CD8-positive, alpha-beta memory T cell (primary cell): Measurements from ENCODE around the gene CRK. TPM values are rescaled to one million over a fixed set of nuclear protein-coding genes. Genes with fewer than 3 reads are reported as not detected.

Experiments
- CTCF ChIA-PET: fragments of 350-600 bp; sonication (Branson Sonifier 250); formaldehyde crosslinking; loops from one replicate; lab custom pipeline; 2021; ENCODE audit warnings: antibody characterized with exemption; lab: Charles Lee
- POLR2A ChIA-PET: fragments of 350-600 bp; sonication (Branson Sonifier 250); formaldehyde crosslinking; loops from one replicate; lab custom pipeline; 2021; ENCODE audit warnings: antibody characterized with exemption; lab: Charles Lee
- DNase-seq, 5 donors: peaks; one replicate each; pipeline versions ENCODE4 v3.0.0 to v3.0.0-alpha.2; 2020 to 2022; ENCODE audit warnings: mixed read lengths in 1 of 5
- H3K27ac ChIP-seq: one replicate; pipeline ENCODE4 v1.7.0; 2013; ENCODE audit warnings: low read depth, mild to moderate bottlenecking, low read length, moderate library complexity
- H3K27me3 ChIP-seq: 2 replicates; pipeline ENCODE4 v1.7.0; 2013; ENCODE audit warnings: low read length, mild to moderate bottlenecking; ENCODE audit not compliant: insufficient read depth, poor library complexity, severe bottlenecking
- H3K36me3 ChIP-seq: 2 replicates; pipeline ENCODE4 v1.7.0; 2013; ENCODE audit warnings: mild to moderate bottlenecking, low read length, moderate library complexity; ENCODE audit not compliant: insufficient read depth
- H3K4me1 ChIP-seq: 2 replicates; pipeline ENCODE4 v1.7.0; 2013; ENCODE audit warnings: mild to moderate bottlenecking, low read length, moderate library complexity; ENCODE audit not compliant: insufficient read depth
- H3K4me3 ChIP-seq: 2 replicates; pipeline ENCODE4 v1.7.0; 2013; ENCODE audit warnings: mild to moderate bottlenecking, low read length
- H3K9me3 ChIP-seq: 2 replicates; pipeline ENCODE4 v1.7.0; 2013; ENCODE audit warnings: mild to moderate bottlenecking, low read length
- H3K27ac Mint-ChIP-seq, 8 donors: one replicate each; pipeline ENCODE4 v1.8.0; 2020 to 2021; ENCODE audit warnings: mixed read lengths in 8 of 8, mild to moderate bottlenecking in 6 of 8, inconsistent platforms in 3 of 8, moderate library complexity in 3 of 8
- H3K27me3 Mint-ChIP-seq, 2 donors: one replicate each; pipeline ENCODE4 v1.8.0; 2020 to 2021; ENCODE audit warnings: mixed read lengths in 2 of 2, mild to moderate bottlenecking in 1 of 2, moderate library complexity in 1 of 2
- H3K36me3 Mint-ChIP-seq, 3 donors: one replicate each; pipeline ENCODE4 v1.8.0; 2020 to 2021; ENCODE audit warnings: mixed read lengths in 3 of 3, inconsistent platforms in 1 of 3, mild to moderate bottlenecking in 1 of 3
- H3K4me1 Mint-ChIP-seq, 3 donors: one replicate each; pipeline ENCODE4 v1.8.0; 2020 to 2021; ENCODE audit warnings: mixed read lengths in 3 of 3, inconsistent platforms in 1 of 3, mild to moderate bottlenecking in 1 of 3
- H3K4me3 Mint-ChIP-seq, 7 donors: one replicate each; pipeline ENCODE4 v1.8.0; 2020 to 2021; ENCODE audit warnings: mixed read lengths in 7 of 7, mild to moderate bottlenecking in 6 of 7, moderate library complexity in 4 of 7, inconsistent platforms in 2 of 7
- H3K9me3 Mint-ChIP-seq, 5 donors: one replicate each; pipeline ENCODE4 v1.8.0; 2020 to 2022; ENCODE audit warnings: mixed read lengths in 5 of 5, mild to moderate bottlenecking in 3 of 5, moderate library complexity in 2 of 5, inconsistent platforms in 1 of 5
- polyA plus RNA-seq: library from polyadenylated mRNA; unstranded; fragments of 300-500 nt; fragmentation: Illumina TruSeq; gene quantifications from one replicate; pipeline ENCODE4 v1.2.3, GENCODE V29; 2021
- total RNA-seq, 2 experiments: library from RNA; stranded (reverse); gene quantifications; one replicate each; pipeline ENCODE4 v1.2.3, GENCODE V29; 2021

The CRK gene
- total and polyA plus RNA-seq, 3 experiments from 2014 or later: 24.6 to 28.8 (median 25.3) TPM

DNA sequence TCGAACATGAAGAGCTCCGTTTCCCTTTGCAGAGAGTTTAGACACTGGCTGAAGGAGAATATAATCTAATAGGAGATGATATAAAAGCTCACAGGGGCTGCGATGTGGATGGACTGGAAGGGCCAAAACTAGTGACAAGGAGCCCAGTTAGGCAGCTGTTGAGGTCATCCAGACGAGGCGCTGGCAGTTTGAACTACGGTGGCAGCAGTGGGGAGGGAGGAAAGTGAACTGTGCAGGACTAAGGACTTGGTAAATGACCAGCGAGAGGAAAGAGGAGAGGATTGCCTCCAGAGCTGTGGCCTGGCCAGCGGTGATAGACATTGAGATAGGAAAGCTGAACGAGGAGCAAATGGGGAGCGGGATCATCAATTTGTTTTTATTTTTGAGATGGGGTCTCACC lies 41.4 kb downstream of the CRK start:
- Histone ChIP-seq H3K27me3 (no peaks in the 10 kb centered on the region), H3K4me3 (no peak overlapping the region), H3K4me1 (no peaks in the 10 kb centered on the region), H3K9me3 (no peaks in the 10 kb centered on the region), H3K27ac (no peak overlapping the region), H3K36me3 (no peaks in the 10 kb centered on the region)
- H3K4me3 Mint-ChIP-seq: no peak overlapping the region
- ChIA-PET CTCF (interaction anchor here (1.1 kb wide), 1 partner anchor 14 kb away, joined by 3 read pairs; no protein-coding TSS in a partner anchor), POLR2A (no interaction called here)
- peak overlapping the region in 2 of 8 donors; percentile 71 to 90 for H3K27ac Mint-ChIP-seq
- peaks cover 0 to 6% (median 0%) of the 10 kb centered on the region in 3 donors for H3K4me1 Mint-ChIP-seq
- no peaks in the 10 kb centered on the region for H3K9me3 Mint-ChIP-seq
- H3K36me3 Mint-ChIP-seq: peaks cover 0 to 3% (median 2%) of the 10 kb centered on the region in 3 donors
- DNase-seq: no peak
- no peaks in the 10 kb centered on the region for H3K27me3 Mint-ChIP-seq

DNA sequence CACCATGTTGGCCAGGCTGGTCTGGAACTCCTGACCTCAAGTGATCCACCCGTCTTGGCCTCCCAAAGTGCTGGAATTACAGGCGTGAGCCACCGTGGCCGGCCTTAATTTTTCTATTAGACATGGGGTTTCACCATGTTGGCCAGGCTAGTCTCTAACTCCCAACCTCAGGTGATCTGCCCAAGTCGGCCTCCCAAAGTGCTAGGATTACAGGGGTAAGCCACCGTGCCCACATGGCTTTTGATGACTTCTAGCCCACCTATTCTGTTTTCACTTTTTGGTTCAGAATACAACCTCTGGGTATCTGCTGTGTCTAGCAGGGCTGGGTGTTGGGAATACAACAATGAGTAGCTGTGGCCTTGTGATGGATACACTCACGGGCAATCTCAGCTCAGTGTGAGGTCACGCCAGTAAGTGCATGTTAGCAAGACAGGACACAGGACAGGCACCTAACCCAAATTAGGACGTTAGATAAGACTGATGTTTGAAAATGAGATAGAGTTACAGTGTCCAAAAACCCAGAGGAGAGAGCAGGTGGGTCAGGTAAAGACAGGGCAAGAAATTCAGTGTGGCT lies 41.9 kb downstream of the CRK start:
- H3K36me3 ChIP-seq: no peaks in the 10 kb centered on the region
- no peak overlapping the region for H3K4me3 Mint-ChIP-seq
- CTCF ChIA-PET: interaction anchor here (1.1 kb wide), 1 partner anchor 13 kb away, joined by 3 read pairs; no protein-coding TSS in a partner anchor
- no peak for DNase-seq
- no peaks in the 10 kb centered on the region for H3K9me3 Mint-ChIP-seq
- peaks cover 0 to 3% (median 2%) of the 10 kb centered on the region in 3 donors for H3K36me3 Mint-ChIP-seq
- no peaks in the 10 kb centered on the region for H3K27me3 ChIP-seq
- peaks cover 0 to 6% (median 0%) of the 10 kb centered on the region in 3 donors for H3K4me1 Mint-ChIP-seq
- H3K27me3 Mint-ChIP-seq: no peaks in the 10 kb centered on the region
- H3K4me3 ChIP-seq: no peak overlapping the region
- H3K4me1 ChIP-seq: no peaks in the 10 kb centered on the region
- H3K9me3 ChIP-seq: no peaks in the 10 kb centered on the region
- POLR2A ChIA-PET: no interaction called here
- H3K27ac Mint-ChIP-seq: peak overlapping the region in 1 of 8 donors; percentile 90
- H3K27ac ChIP-seq: no peak overlapping the region

DNA sequence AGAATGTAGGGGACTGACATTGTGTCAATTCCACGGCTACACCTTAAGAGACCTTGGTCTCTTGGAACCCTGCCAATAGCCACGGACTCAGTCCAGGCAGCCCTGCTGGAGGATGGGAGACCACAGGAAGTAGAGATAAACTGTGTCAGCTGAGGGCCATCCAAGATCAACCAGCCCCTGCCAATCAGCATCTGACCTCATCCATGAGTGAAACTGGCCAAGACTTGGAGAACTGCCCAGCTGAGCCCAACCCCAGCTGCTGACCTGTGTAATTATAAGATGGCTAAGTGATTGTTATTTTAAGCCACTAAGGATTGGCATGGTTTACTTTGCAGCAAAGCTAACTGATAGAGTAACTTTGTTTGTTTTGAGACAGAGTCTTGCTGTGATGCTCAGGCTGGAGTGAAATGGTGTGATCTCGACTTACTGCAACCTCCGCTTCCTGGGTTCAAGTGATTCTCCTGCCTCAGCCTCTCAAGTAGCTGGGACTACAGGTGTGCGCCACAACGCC lies 42.7 kb downstream of the CRK start:
- Mint-ChIP-seq H3K4me3 (no peak overlapping the region), H3K36me3 (peaks cover 0 to 3% (median 2%) of the 10 kb centered on the region in 3 donors), H3K27ac (no peak overlapping the region), H3K4me1 (peaks cover 0 to 6% (median 0%) of the 10 kb centered on the region in 3 donors), H3K27me3 (no peaks in the 10 kb centered on the region), H3K9me3 (no peaks in the 10 kb centered on the region)
- H3K27me3 ChIP-seq: no peaks in the 10 kb centered on the region
- POLR2A ChIA-PET: no interaction called here
- no peak overlapping the region for H3K27ac ChIP-seq
- no peaks in the 10 kb centered on the region for H3K36me3 ChIP-seq
- H3K4me3 ChIP-seq: no peak overlapping the region
- H3K9me3 ChIP-seq: no peaks in the 10 kb centered on the region
- DNase-seq: no peak
- H3K4me1 ChIP-seq: no peaks in the 10 kb centered on the region
- CTCF ChIA-PET: interaction anchor here (0.7 kb wide), 1 partner anchor 781 kb away, joined by 4 read pairs; no protein-coding TSS in a partner anchor

DNA sequence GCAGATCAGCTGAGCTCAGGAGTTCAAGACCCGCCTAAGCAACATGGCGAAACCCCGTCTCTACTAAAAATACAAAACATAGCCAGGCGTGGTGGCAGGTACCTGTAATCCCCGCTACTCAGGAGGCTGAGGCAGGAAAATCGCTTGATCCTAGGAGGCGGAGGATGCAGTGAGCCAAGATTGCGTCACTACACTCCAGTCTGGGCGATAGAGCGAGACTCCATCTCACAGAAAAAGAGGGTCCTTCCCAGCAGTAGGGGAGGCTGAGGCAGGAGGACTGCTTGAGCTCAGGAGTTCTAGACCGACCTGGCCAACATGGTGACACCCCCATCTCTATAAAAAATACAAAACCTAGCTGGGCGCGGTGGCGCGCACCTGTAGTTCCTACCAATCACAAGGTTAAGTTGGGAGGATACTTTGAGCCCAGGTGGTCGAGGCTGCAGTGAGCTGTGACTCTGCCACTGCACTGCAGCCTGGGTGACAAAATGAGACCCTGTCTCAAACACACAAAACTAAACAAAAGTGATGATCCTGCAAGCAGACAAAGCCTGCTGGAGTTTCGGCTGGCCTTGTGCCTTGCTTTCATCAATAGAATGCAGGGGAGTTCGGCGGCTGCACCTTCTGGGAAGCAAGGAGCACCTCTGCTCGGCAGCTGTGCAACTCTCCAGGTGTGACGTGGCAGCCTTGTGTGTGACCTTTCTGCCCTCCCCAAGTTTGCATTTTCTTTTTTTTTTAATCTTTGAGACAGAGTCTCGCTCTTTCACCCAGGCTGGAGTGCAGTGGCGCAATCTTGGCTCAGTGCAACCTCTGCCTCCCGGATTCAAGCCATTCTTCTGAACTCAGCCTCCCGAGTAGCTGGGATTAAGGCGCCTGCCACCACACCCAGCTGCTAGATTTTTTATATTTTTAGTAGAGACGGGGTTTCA lies 43.6 kb downstream of the CRK start:
- no peak overlapping the region for H3K4me3 Mint-ChIP-seq

DNA sequence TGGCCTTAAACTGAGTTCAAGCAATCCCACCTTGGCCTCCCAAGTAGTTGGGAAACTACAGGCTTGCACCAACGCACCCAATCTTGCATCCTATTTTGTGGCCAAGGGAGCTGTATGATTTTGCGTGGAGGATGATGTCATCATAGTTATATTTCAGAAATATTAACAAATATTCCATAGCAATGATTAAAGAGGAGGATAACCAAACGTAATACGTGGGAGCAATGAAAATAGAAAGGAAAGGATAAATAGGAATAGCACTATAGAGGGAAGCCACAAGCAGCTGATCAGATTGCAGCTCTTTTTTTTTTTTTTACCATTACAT lies 53.8 kb downstream of the CRK start:
- H3K27ac Mint-ChIP-seq: peak overlapping the region in 1 of 8 donors; percentile 36
- CTCF ChIA-PET: no interaction called here

More for the DNA sequence above, 43.6 kb downstream of the CRK start:
- peak overlapping the region in 1 of 8 donors; percentile 33 for H3K27ac Mint-ChIP-seq
- H3K9me3 Mint-ChIP-seq: no peaks in the 10 kb centered on the region
- H3K27me3 Mint-ChIP-seq: no peaks in the 10 kb centered on the region
- Histone ChIP-seq H3K9me3 (no peaks in the 10 kb centered on the region), H3K27me3 (no peaks in the 10 kb centered on the region), H3K4me1 (no peaks in the 10 kb centered on the region), H3K27ac (no peak overlapping the region), H3K4me3 (no peak overlapping the region), H3K36me3 (no peaks in the 10 kb centered on the region)
- POLR2A ChIA-PET: no interaction called here
- DNase-seq: no peak
- H3K36me3 Mint-ChIP-seq: peaks cover 0 to 2% (median 0%) of the 10 kb centered on the region in 3 donors
- CTCF ChIA-PET: no interaction called here
- peaks cover 0 to 6% (median 0%) of the 10 kb centered on the region in 3 donors for H3K4me1 Mint-ChIP-seq

DNA sequence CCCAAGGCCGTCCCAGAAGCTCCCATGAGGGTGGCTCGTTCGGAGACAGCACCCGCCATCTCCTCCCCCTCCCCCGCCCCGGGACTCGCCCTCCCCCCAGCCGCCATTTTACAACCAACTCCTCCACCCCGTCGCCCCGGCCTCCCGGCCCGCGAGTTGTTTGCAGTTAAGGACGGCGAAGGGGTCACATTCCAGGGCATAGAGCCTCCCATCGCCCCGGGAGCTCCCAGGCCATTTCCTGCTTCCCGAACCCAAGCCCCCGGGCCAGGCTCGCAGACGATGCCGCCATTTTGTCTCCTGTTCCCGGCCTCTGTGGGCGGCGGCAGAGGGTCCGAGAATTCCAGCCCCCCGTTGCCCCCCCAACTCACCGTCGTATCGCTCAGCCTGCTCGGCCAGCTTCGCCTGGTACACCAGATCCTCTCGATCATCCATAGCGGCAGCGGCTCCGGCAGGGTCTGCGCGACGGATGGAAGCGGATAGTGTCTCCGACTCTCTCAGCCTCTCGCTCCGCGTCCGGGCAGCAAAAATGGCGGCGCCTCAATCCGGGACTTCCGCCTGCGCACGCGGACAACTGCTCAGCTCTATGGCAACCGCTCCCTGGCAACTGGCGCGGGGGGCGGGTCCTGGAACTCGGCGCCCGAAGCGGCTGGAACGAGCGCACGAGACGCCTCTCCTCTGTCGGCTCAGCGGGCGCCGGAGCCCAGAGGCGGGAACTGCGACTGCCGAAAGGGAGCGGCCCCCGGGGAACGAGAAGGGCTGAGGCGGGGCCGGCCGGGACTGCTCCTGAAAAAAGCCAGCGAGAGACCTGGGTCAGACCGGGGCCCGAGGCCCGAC lies 56.1 kb downstream of the CRK start, which contains the start of gene YWHAE:
YWHAE (minus strand) TSS at position 544 of the 834 bp plus-strand sequence; CDS start at position 432, 112 bp downstream.
- H3K27ac ChIP-seq: peak within 1 kb of the TSS; percentile 63
- H3K4me1 Mint-ChIP-seq: peaks cover 31 to 44% (median 39%) of the 10 kb centered on the region in 3 donors
- peak within 1 kb of the TSS; percentile 98 for H3K4me3 ChIP-seq
- peaks cover 0 to 28% (median 2%) of the 10 kb centered on the region in 3 donors for H3K36me3 Mint-ChIP-seq
- no peaks in the 10 kb centered on the region for H3K27me3 ChIP-seq
- peak within 1 kb of the TSS; percentile 97 to 100 (median 99) for H3K4me3 Mint-ChIP-seq
- peaks cover 36% of the 10 kb centered on the region for H3K4me1 ChIP-seq
- no peaks in the 10 kb centered on the region for H3K36me3 ChIP-seq
- peaks cover 0 to 5% of the 10 kb centered on the region in 2 donors for H3K27me3 Mint-ChIP-seq
- peak within 1 kb of the TSS; percentile 98 to 99 (median 98) for H3K27ac Mint-ChIP-seq
- ChIA-PET POLR2A (interaction anchor here (0.5 to 2.1 kb wide), 8 partner anchors 23 to 250 kb away, joined by 3 to 16 read pairs (median 4); partner anchors contain the start of genes CRK, INPP5K and RILP), CTCF (interaction anchor here (0.8 to 2.2 kb wide), 6 partner anchors 8 to 117 kb away, joined by 3 to 7 read pairs (median 3); partner anchors contain the start of gene INPP5K)
- H3K9me3 Mint-ChIP-seq: peaks cover 0 to 3% (median 0%) of the 10 kb centered on the region in 5 donors
- no peaks in the 10 kb centered on the region for H3K9me3 ChIP-seq
- peak; percentile 92 to 96 (median 94) for DNase-seq

More for the DNA sequence above, 53.8 kb downstream of the CRK start:
- Mint-ChIP-seq H3K36me3 (peaks cover 0 to 19% (median 2%) of the 10 kb centered on the region in 3 donors), H3K4me1 (peaks cover 17 to 22% (median 19%) of the 10 kb centered on the region in 3 donors), H3K27me3 (peaks cover 0 to 5% of the 10 kb centered on the region in 2 donors), H3K4me3 (peak overlapping the region in 1 of 7 donors; percentile 37), H3K9me3 (peaks cover 0 to 3% (median 0%) of the 10 kb centered on the region in 5 donors)
- DNase-seq: no peak
- H3K27me3 ChIP-seq: no peaks in the 10 kb centered on the region
- no peaks in the 10 kb centered on the region for H3K36me3 ChIP-seq
- no peaks in the 10 kb centered on the region for H3K9me3 ChIP-seq
- H3K4me1 ChIP-seq: peaks cover 14% of the 10 kb centered on the region
- POLR2A ChIA-PET: no interaction called here
- no peak overlapping the region for H3K27ac ChIP-seq
- H3K4me3 ChIP-seq: no peak overlapping the region
